Ishikawa (cell line): ENCODE data around the gene CNTNAP2.

Experiments
- CEBPB ChIP-seq: IDR thresholded peaks from 2 replicates; pipeline ENCODE4 v1.6.1; 2012
- CREB1 ChIP-seq: IDR thresholded peaks from 2 replicates; pipeline ENCODE4 v1.6.1; 2012; ENCODE audit warnings: low read depth
- EP300 ChIP-seq: IDR thresholded peaks from 2 replicates; pipeline ENCODE4 v1.6.1; 2012; ENCODE audit warnings: borderline replicate concordance
- FOXM1 ChIP-seq: IDR thresholded peaks from 2 replicates; pipeline ENCODE4 v1.6.1; 2012; ENCODE audit warnings: low read depth, borderline replicate concordance
- TEAD4 ChIP-seq: IDR thresholded peaks from 2 replicates; pipeline ENCODE4 v1.6.1; 2012
- YY1 ChIP-seq: IDR thresholded peaks from 2 replicates; pipeline ENCODE4 v1.6.1; 2012; ENCODE audit warnings: low read depth
- ZBTB7A ChIP-seq: IDR thresholded peaks from 2 replicates; pipeline ENCODE4 v1.6.1; 2012; ENCODE audit warnings: low read depth
- TF ChIP-seq, protein P1 (sequence below): IDR thresholded peaks from 2 replicates; pipeline ENCODE4 v1.6.1; 2012
- TF ChIP-seq, protein P2 (sequence below): IDR thresholded peaks from 2 replicates; pipeline ENCODE4 v1.6.1; 2012

DNA sequence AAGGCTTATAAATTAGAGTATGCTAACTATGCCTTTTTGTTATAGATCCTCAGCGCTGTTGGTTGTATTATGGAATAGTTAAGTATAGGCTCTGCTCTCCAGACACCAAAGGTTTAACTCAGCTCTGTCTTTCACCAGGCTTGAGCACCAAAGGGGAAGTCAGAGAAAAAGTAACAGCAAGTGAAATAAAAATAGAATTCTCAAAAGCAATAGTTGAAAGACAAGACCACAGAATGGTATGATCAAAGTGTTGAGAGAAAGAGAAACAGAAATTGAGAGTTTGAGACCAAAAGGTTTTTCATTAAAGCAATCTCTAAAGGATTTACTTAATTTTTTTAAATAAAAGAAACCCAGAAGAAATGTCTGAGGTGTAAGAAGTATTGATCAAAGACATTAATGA is 1944.1 kb downstream of the CNTNAP2 start:
- TF ChIP-seq, protein P1, sequence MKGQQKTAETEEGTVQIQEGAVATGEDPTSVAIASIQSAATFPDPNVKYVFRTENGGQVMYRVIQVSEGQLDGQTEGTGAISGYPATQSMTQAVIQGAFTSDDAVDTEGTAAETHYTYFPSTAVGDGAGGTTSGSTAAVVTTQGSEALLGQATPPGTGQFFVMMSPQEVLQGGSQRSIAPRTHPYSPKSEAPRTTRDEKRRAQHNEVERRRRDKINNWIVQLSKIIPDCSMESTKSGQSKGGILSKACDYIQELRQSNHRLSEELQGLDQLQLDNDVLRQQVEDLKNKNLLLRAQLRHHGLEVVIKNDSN: no peak
- TF ChIP-seq EP300 (no peak), ZBTB7A (no peak), FOXM1 (no peak), YY1 (no peak), TEAD4 (no peak), CREB1 (no peak), CEBPB (no peak)
- TF ChIP-seq, protein P2, sequence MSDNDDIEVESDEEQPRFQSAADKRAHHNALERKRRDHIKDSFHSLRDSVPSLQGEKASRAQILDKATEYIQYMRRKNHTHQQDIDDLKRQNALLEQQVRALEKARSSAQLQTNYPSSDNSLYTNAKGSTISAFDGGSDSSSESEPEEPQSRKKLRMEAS: no peak
